Ishikawa (cell line): ENCODE data around the gene PSMF1.

Source experiments
- CEBPB ChIP-seq: IDR thresholded peaks from 2 replicates; pipeline ENCODE4 v1.6.1; 2012
- CREB1 ChIP-seq: IDR thresholded peaks from 2 replicates; pipeline ENCODE4 v1.6.1; 2012; ENCODE audit warnings: low read depth
- EGR1 ChIP-seq: IDR thresholded peaks from 2 replicates; pipeline ENCODE4 v1.6.1; 2012
- EP300 ChIP-seq: IDR thresholded peaks from 2 replicates; pipeline ENCODE4 v1.6.1; 2012; ENCODE audit warnings: borderline replicate concordance
- FOXM1 ChIP-seq: IDR thresholded peaks from 2 replicates; pipeline ENCODE4 v1.6.1; 2012; ENCODE audit warnings: low read depth, borderline replicate concordance
- NFIC ChIP-seq: IDR thresholded peaks from 2 replicates; pipeline ENCODE4 v1.6.1; 2012
- RAD21 ChIP-seq: IDR thresholded peaks from 2 replicates; pipeline ENCODE4 v1.6.1; 2012; ENCODE audit warnings: low read depth
- TAF1 ChIP-seq: IDR thresholded peaks from 2 replicates; pipeline ENCODE4 v1.6.1; 2012; ENCODE audit warnings: low read depth, mild to moderate bottlenecking
- TCF12 ChIP-seq: IDR thresholded peaks from 2 replicates; pipeline ENCODE4 v1.6.1; 2012; ENCODE audit warnings: low read depth
- TEAD4 ChIP-seq: IDR thresholded peaks from 2 replicates; pipeline ENCODE4 v1.6.1; 2012
- USF1 ChIP-seq: IDR thresholded peaks from 2 replicates; pipeline ENCODE4 v1.6.1; 2012
- YY1 ChIP-seq: IDR thresholded peaks from 2 replicates; pipeline ENCODE4 v1.6.1; 2012; ENCODE audit warnings: low read depth
- ZBTB7A ChIP-seq: IDR thresholded peaks from 2 replicates; pipeline ENCODE4 v1.6.1; 2012; ENCODE audit warnings: low read depth
- TF ChIP-seq, protein P1 (sequence below): IDR thresholded peaks from 2 replicates; pipeline ENCODE4 v1.6.1; 2012; ENCODE audit warnings: low read depth, mild to moderate bottlenecking
- TF ChIP-seq, protein P2 (sequence below): IDR thresholded peaks from 2 replicates; pipeline ENCODE4 v1.6.1; 2012

The PSMF1 gene

GRCh38 chr20:1103751-1104150 lies 14.7 kb upstream of the PSMF1 start:
- TF ChIP-seq YY1, result no peak

- no peak for TF ChIP-seq EGR1
- TF ChIP-seq CEBPB, result no peak
Observed at GRCh38 chr20:1105599-1106194, 12.7 kb upstream of the PSMF1 start.

DNA sequence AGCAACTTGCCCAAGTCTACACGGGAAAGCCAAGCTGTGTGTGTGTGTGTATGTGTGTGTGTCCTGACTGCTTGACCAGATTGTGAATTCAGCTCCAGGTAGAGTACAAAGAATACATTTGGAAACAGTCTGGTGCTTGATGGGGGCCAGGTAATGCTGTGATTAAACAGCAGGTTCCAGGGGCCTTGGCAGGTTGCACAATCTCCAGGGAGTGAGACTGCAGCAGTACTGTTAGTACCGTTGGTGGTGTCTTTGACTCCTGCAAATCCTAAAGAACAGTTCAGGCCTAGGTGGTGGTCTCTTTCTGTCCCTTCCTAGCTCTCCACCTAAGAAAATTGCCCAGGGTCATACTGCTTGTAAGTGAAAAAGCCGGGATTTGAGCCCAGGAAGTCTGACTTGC lies 11.2 kb upstream of the PSMF1 start:
- TF ChIP-seq TEAD4 (no peak), TCF12 (no peak), USF1 (no peak), EP300 (no peak), FOXM1 (no peak), RAD21 (no peak), CREB1 (no peak), CEBPB (no peak), ZBTB7A (no peak), NFIC (no peak), EGR1 (no peak), TAF1 (no peak), YY1 (no peak)
- TF ChIP-seq, protein P1, sequence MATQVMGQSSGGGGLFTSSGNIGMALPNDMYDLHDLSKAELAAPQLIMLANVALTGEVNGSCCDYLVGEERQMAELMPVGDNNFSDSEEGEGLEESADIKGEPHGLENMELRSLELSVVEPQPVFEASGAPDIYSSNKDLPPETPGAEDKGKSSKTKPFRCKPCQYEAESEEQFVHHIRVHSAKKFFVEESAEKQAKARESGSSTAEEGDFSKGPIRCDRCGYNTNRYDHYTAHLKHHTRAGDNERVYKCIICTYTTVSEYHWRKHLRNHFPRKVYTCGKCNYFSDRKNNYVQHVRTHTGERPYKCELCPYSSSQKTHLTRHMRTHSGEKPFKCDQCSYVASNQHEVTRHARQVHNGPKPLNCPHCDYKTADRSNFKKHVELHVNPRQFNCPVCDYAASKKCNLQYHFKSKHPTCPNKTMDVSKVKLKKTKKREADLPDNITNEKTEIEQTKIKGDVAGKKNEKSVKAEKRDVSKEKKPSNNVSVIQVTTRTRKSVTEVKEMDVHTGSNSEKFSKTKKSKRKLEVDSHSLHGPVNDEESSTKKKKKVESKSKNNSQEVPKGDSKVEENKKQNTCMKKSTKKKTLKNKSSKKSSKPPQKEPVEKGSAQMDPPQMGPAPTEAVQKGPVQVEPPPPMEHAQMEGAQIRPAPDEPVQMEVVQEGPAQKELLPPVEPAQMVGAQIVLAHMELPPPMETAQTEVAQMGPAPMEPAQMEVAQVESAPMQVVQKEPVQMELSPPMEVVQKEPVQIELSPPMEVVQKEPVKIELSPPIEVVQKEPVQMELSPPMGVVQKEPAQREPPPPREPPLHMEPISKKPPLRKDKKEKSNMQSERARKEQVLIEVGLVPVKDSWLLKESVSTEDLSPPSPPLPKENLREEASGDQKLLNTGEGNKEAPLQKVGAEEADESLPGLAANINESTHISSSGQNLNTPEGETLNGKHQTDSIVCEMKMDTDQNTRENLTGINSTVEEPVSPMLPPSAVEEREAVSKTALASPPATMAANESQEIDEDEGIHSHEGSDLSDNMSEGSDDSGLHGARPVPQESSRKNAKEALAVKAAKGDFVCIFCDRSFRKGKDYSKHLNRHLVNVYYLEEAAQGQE, result no peak
- TF ChIP-seq, protein P2, sequence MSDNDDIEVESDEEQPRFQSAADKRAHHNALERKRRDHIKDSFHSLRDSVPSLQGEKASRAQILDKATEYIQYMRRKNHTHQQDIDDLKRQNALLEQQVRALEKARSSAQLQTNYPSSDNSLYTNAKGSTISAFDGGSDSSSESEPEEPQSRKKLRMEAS, result no peak

DNA sequence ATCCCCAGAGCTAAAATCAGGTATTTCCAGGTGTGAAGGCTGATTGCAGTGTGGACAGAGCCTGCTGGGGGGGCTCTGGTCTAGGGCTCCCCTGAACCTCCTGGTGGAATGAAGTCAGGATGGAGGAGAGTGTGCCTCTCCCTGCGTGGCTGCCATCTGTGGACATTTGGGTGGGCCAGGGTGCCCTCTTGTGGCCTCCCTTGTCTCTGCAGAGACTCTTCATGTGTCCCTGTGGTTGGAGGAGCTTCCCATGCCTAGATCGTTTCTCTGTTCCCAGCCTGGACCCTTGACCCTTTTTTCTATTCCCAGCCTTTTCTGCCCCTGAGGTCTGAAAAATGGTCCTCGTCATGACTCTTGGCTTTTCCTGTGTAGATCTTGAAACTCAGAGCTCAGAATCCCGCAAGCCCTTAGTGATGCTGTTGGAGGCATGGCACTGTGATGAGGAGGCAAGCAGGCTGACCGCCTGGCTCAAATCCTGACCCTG lies 9.9 kb upstream of the PSMF1 start:
- TF ChIP-seq TEAD4 (no peak), RAD21 (peak; percentile 60)

DNA sequence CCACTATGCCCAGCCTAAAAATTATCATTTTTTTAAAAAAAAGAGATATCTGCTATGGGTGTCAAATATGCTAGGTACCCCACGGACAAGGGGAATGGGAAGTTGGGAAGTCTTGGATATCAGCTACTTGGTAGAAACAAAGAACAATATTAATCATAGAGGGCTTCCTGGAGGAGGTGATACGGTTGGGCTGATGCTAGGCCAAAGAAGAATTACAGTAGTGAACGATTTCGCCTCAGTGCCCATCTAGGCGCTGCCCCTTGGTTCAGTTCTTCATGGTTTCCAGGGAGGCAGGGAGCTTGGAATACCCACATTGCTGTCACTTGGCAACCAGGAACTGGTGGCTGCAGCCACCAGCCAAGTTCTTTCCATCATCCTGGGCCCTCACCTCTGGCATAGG lies 5.5 kb upstream of the PSMF1 start:
- TF ChIP-seq, protein P2, result no peak
- TF ChIP-seq TAF1 (no peak), CREB1 (no peak), CEBPB (no peak), RAD21 (no peak), TEAD4 (no peak), NFIC (no peak), FOXM1 (no peak), USF1 (no peak), TCF12 (no peak)
- TF ChIP-seq, protein P1, result no peak

GRCh38 chr20:1118004-1118335 lies 432 bp upstream of the PSMF1 start:
- TF ChIP-seq YY1, result no peak

GRCh38 chr20:1119128-1119505 lies 715 bp downstream of the PSMF1 start:
- TF ChIP-seq EGR1, result no peak
- TF ChIP-seq TCF12, result no peak
- no peak for TF ChIP-seq CEBPB
- no peak for TF ChIP-seq CREB1
- TF ChIP-seq, protein P1, result no peak
- TF ChIP-seq TAF1, result no peak
- no peak for TF ChIP-seq NFIC
- no peak for TF ChIP-seq USF1
- TF ChIP-seq TEAD4, result no peak
